Activated naive CD4-positive, alpha-beta T cell treated with anti-CD3 and anti-CD28 coated beads, Interleukin-2, amount 10 ng/mL, durations not matched to agents 7 days and 5 days (primary cell): Measurements from ENCODE around the gene TRIOBP.
"Not testable (repeated sequence)": the region's sequence is repeated elsewhere in the genome, so short reads cannot be mapped to it uniquely, and the experiment has no call there.

ENCODE experiments used
- CTCF ChIA-PET: fragments of 350-600 bp; sonication (Branson Sonifier 250); formaldehyde crosslinking; loops from one replicate; lab custom pipeline; 2021; ENCODE audit warnings: antibody characterized with exemption; lab: Charles Lee
- DNase-seq: peaks from one replicate; pipeline ENCODE4 v3.0.0-alpha.2; 2020
- H3K27ac Mint-ChIP-seq: one replicate; pipeline ENCODE4 v1.8.0; 2021; ENCODE audit warnings: mild to moderate bottlenecking, moderate library complexity, mixed read lengths
- H3K27me3 Mint-ChIP-seq: one replicate; pipeline ENCODE4 v1.8.0; 2021; ENCODE audit warnings: mild to moderate bottlenecking, mixed read lengths
- H3K36me3 Mint-ChIP-seq: one replicate; pipeline ENCODE4 v1.8.0; 2021; ENCODE audit warnings: mixed read lengths
- H3K4me1 Mint-ChIP-seq: one replicate; pipeline ENCODE4 v1.8.0; 2021; ENCODE audit warnings: mixed read lengths
- H3K4me3 Mint-ChIP-seq: one replicate; pipeline ENCODE4 v1.8.0; 2021; ENCODE audit warnings: mild to moderate bottlenecking, moderate library complexity, mixed read lengths
- H3K9me3 Mint-ChIP-seq: one replicate; pipeline ENCODE4 v1.8.0; 2021; ENCODE audit warnings: mixed read lengths

The TRIOBP gene

GRCh38 chr22:37696657-37697537 lies at the start of gene TRIOBP:
Gene TRIOBP (plus strand): TSS chr22:37697048. CDS start chr22:37701366, 4,318 bp downstream.
- Mint-ChIP-seq H3K4me3 (peak within 1 kb of the TSS; percentile 71), H3K36me3 (peaks cover 9% of the 10 kb centered on the region), H3K27ac (peak within 1 kb of the TSS; percentile 67), H3K4me1 (peaks cover 15% of the 10 kb centered on the region), H3K9me3 (no peaks in the 10 kb centered on the region), H3K27me3 (no peaks in the 10 kb centered on the region)
- DNase-seq: peak; percentile 96
- CTCF ChIA-PET: interaction anchor here (1.3 to 3.0 kb wide), 4 partner anchors 15 to 64 kb away, joined by 4 to 10 read pairs (median 6); no protein-coding TSS in a partner anchor

GRCh38 chr22:37647317-37647716 lies 49.5 kb upstream of the TRIOBP start:
- no peak overlapping the region for H3K27ac Mint-ChIP-seq
- no peaks in the 10 kb centered on the region for H3K9me3 Mint-ChIP-seq
- H3K4me3 Mint-ChIP-seq: no peak overlapping the region
- DNase-seq: no peak
- H3K27me3 Mint-ChIP-seq: no peaks in the 10 kb centered on the region
- CTCF ChIA-PET: interaction anchor here (0.8 to 2.0 kb wide), 2 partner anchors 10 to 34 kb away, joined by 3 to 5 read pairs; no protein-coding TSS in a partner anchor
- H3K36me3 Mint-ChIP-seq: peaks cover 61% of the 10 kb centered on the region
- H3K4me1 Mint-ChIP-seq: peaks cover 20% of the 10 kb centered on the region

- Mint-ChIP-seq H3K36me3 (peaks cover 60% of the 10 kb centered on the region), H3K27me3 (no peaks in the 10 kb centered on the region), H3K4me1 (peaks cover 14% of the 10 kb centered on the region), H3K9me3 (no peaks in the 10 kb centered on the region), H3K4me3 (no peak overlapping the region), H3K27ac (no peak overlapping the region)
- no peak for DNase-seq
- CTCF ChIA-PET: interaction anchor here (0.8 to 2.0 kb wide), 3 partner anchors 10 to 33 kb away, joined by 3 to 5 read pairs (median 4); partner anchors contain the start of gene LGALS1
Measured at GRCh38 chr22:37647928-37648327, 48.9 kb upstream of the TRIOBP start.

GRCh38 chr22:37650463-37651136 lies 46.2 kb upstream of the TRIOBP start:
- peaks cover 51% of the 10 kb centered on the region for H3K36me3 Mint-ChIP-seq
- no peaks in the 10 kb centered on the region for H3K27me3 Mint-ChIP-seq
- H3K9me3 Mint-ChIP-seq: no peaks in the 10 kb centered on the region
- DNase-seq: no peak
- CTCF ChIA-PET: interaction anchor here (1.0 kb wide), 2 partner anchors 9 to 11 kb away, joined by 3 read pairs; partner anchors contain the start of gene SH3BP1
- H3K27ac Mint-ChIP-seq: no peak overlapping the region
- no peak overlapping the region for H3K4me3 Mint-ChIP-seq
- peaks cover 2% of the 10 kb centered on the region for H3K4me1 Mint-ChIP-seq

- Mint-ChIP-seq H3K36me3 (peaks cover 31% of the 10 kb centered on the region), H3K4me1 (peaks cover 16% of the 10 kb centered on the region), H3K4me3 (no peak overlapping the region), H3K9me3 (no peaks in the 10 kb centered on the region), H3K27me3 (no peaks in the 10 kb centered on the region), H3K27ac (no peak overlapping the region)
- CTCF ChIA-PET: interaction anchor here (1.4 kb wide), 1 partner anchor 12 kb away, joined by 4 read pairs; no protein-coding TSS in a partner anchor
- no peak for DNase-seq
Measured at GRCh38 chr22:37654563-37655251, 42.1 kb upstream of the TRIOBP start.

- H3K9me3 Mint-ChIP-seq: no peaks in the 10 kb centered on the region
- no peak overlapping the region for H3K27ac Mint-ChIP-seq
- peaks cover 26% of the 10 kb centered on the region for H3K36me3 Mint-ChIP-seq
- H3K4me3 Mint-ChIP-seq: no peak overlapping the region
- no peak for DNase-seq
- CTCF ChIA-PET: interaction anchor here (1.4 kb wide), 1 partner anchor 12 kb away, joined by 4 read pairs; no protein-coding TSS in a partner anchor
- no peaks in the 10 kb centered on the region for H3K27me3 Mint-ChIP-seq
- peaks cover 19% of the 10 kb centered on the region for H3K4me1 Mint-ChIP-seq
Measured at GRCh38 chr22:37655252-37655563, 41.6 kb upstream of the TRIOBP start.

- not testable (repeated sequence) for H3K9me3 Mint-ChIP-seq, H3K4me3 Mint-ChIP-seq, H3K27me3 Mint-ChIP-seq, DNase-seq
- Mint-ChIP-seq H3K36me3 (peaks cover 21% of the 10 kb centered on the region), H3K4me1 (peaks cover 33% of the 10 kb centered on the region), H3K27ac (peak overlapping the region; percentile 60)
- CTCF ChIA-PET: interaction anchor here (1.0 to 7.7 kb wide), 3 partner anchors 13 to 33 kb away, joined by 3 to 83 read pairs (median 3); no protein-coding TSS in a partner anchor
Measured at GRCh38 chr22:37656583-37656982, 40.3 kb upstream of the TRIOBP start.

- H3K27me3 Mint-ChIP-seq: no peaks in the 10 kb centered on the region
- no peak for DNase-seq
- CTCF ChIA-PET: interaction anchor here (0.6 to 7.7 kb wide), 13 partner anchors 9 to 48 kb away, joined by 3 to 83 read pairs (median 6); partner anchors contain the start of gene LGALS1
- peak overlapping the region; percentile 90 for H3K27ac Mint-ChIP-seq
- peaks cover 40% of the 10 kb centered on the region for H3K4me1 Mint-ChIP-seq
- peaks cover 22% of the 10 kb centered on the region for H3K36me3 Mint-ChIP-seq
- no peaks in the 10 kb centered on the region for H3K9me3 Mint-ChIP-seq
- H3K4me3 Mint-ChIP-seq: peak overlapping the region; percentile 77
Measured at GRCh38 chr22:37657590-37658132, 39.2 kb upstream of the TRIOBP start.

- Mint-ChIP-seq H3K36me3 (peaks cover 17% of the 10 kb centered on the region), H3K9me3 (no peaks in the 10 kb centered on the region), H3K4me1 (peaks cover 40% of the 10 kb centered on the region), H3K27me3 (no peaks in the 10 kb centered on the region), H3K27ac (peak within 1 kb of the TSS; percentile 90), H3K4me3 (peak within 1 kb of the TSS; percentile 81)
- CTCF ChIA-PET: interaction anchor here (0.8 to 7.7 kb wide), 12 partner anchors 10 to 49 kb away, joined by 3 to 83 read pairs (median 6); partner anchors contain the start of gene LGALS1
- DNase-seq: peak; percentile 99
Measured at GRCh38 chr22:37658133-37659065, 38.4 kb upstream of the TRIOBP start, which contains the start of gene PDXP. Gene PDXP (plus strand): TSS chr22:37658723. CDS start chr22:37658783, 60 bp downstream.

- Mint-ChIP-seq H3K9me3 (no peaks in the 10 kb centered on the region), H3K36me3 (peaks cover 14% of the 10 kb centered on the region), H3K4me1 (peaks cover 40% of the 10 kb centered on the region), H3K27ac (peak overlapping the region; percentile 73), H3K27me3 (no peaks in the 10 kb centered on the region), H3K4me3 (peak overlapping the region; percentile 81)
- DNase-seq: peak; percentile 55
- CTCF ChIA-PET: interaction anchor here (1.0 to 7.7 kb wide), 8 partner anchors 11 to 34 kb away, joined by 3 to 83 read pairs (median 7); partner anchors contain the start of gene LGALS1
Measured at GRCh38 chr22:37659066-37659896, 37.6 kb upstream of the TRIOBP start.

GRCh38 chr22:37659897-37660708 lies 36.7 kb upstream of the TRIOBP start:
- H3K27ac Mint-ChIP-seq: peak overlapping the region; percentile 73
- no peaks in the 10 kb centered on the region for H3K27me3 Mint-ChIP-seq
- CTCF ChIA-PET: interaction anchor here (1.0 to 7.7 kb wide), 5 partner anchors 10 to 26 kb away, joined by 3 to 83 read pairs (median 15); no protein-coding TSS in a partner anchor
- H3K4me3 Mint-ChIP-seq: peak overlapping the region; percentile 81
- no peaks in the 10 kb centered on the region for H3K9me3 Mint-ChIP-seq
- H3K36me3 Mint-ChIP-seq: peaks cover 11% of the 10 kb centered on the region
- peaks cover 40% of the 10 kb centered on the region for H3K4me1 Mint-ChIP-seq
- no peak for DNase-seq
